Astrocyte of the spinal cord (primary cell): ENCODE results near the gene PGLYRP2.

Experiments
- DNase-seq: peaks from one replicate; pipeline ENCODE4 v3.0.0; 2011; ENCODE audit warnings: low read depth, low spot score
- H3K4me3 ChIP-seq: 2 replicates; pipeline ENCODE4 v1.5.1; 2011; ENCODE audit warnings: low read depth, mild to moderate bottlenecking, low read length, moderate library complexity
- in situ Hi-C: cut with HindIII; loops from 2 replicates; pipeline ENCODE4 v1.10.0; 2017; ENCODE audit warnings: low sequenced_read_pairs
- TF ChIP-seq, protein P1 (sequence below): IDR thresholded peaks from 2 replicates; pipeline ENCODE4 v1.5.1; 2012; ENCODE audit warnings: low read depth, mild to moderate bottlenecking, low read length, inconsistent platforms

PGLYRP2 gene

DNA sequence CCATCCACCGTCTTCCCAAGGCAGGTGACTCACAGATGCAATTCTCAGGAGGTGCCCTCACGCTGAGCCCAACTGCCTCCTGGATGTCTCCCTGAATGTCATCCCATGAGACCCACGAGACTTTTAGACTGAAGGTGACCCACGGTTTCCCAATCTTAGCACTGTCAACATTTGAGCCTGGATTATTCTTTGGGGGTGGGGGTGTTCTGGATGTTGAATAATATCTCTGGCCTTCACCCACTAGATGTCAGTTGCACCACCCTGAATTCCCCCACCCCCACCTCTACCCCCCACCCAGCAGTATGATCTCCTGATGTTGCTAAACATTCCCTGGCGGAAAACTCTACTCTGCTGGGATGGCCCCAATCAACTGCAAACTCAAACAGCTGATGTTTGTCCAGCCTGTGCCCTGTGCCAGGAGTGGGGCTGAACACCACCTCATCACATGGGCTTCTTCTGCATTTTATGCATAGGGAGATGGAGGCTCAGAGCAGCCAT lies 26.8 kb upstream of the PGLYRP2 start:
- in situ Hi-C loops, result no loop called here
- TF ChIP-seq, protein P1, sequence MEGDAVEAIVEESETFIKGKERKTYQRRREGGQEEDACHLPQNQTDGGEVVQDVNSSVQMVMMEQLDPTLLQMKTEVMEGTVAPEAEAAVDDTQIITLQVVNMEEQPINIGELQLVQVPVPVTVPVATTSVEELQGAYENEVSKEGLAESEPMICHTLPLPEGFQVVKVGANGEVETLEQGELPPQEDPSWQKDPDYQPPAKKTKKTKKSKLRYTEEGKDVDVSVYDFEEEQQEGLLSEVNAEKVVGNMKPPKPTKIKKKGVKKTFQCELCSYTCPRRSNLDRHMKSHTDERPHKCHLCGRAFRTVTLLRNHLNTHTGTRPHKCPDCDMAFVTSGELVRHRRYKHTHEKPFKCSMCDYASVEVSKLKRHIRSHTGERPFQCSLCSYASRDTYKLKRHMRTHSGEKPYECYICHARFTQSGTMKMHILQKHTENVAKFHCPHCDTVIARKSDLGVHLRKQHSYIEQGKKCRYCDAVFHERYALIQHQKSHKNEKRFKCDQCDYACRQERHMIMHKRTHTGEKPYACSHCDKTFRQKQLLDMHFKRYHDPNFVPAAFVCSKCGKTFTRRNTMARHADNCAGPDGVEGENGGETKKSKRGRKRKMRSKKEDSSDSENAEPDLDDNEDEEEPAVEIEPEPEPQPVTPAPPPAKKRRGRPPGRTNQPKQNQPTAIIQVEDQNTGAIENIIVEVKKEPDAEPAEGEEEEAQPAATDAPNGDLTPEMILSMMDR, result no peak
- no peak for DNase-seq

DNA sequence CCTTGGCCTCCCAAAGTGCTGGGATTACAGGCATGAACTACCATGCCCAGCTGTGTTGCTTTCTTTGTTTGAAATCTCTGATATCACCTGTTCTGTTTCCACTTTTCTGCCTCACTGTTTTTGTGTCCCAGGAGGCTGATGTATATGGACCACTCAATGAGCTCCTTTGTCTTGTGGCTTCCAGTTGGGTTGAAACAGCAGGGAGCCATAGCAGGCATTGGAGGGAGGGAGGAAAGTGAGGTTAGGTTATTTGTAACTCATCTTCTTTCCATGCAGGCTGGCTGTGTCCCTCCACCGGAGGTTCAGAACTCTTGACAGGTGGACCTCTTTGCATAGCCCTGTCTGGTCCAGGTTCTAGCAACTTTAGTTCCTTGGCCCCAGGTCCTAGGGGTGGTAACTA lies 23.0 kb upstream of the PGLYRP2 start:
- TF ChIP-seq, protein P1, result no peak
- no peak for DNase-seq
- in situ Hi-C loops, result no loop called here
- no peak overlapping the region for H3K4me3 ChIP-seq

More for the DNA sequence above, 26.8 kb upstream of the PGLYRP2 start:
- no peak overlapping the region for H3K4me3 ChIP-seq

DNA sequence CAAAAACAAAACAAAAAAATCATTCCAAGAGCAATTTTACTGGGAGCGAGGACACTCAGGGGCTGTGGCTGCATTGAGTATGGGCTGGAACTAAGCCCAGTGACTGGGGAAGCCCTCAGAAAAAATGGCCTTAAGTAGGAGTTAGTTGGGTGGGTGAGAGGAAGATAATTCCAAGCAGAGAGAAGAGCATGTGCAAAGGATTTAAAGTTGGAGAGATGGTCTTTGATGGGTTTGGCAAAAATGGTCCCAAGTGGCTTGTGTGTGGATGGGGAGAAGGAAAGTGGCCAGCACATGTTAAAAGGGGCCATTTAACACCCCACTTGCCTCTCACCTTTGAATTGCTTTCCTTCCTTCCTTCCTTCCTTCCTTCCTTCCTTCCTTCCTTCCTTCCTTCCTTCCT lies 22.3 kb upstream of the PGLYRP2 start:
- TF ChIP-seq, protein P1, result no peak
- in situ Hi-C loops, result no loop called here
- no peak for DNase-seq
- H3K4me3 ChIP-seq, result no peak overlapping the region

DNA sequence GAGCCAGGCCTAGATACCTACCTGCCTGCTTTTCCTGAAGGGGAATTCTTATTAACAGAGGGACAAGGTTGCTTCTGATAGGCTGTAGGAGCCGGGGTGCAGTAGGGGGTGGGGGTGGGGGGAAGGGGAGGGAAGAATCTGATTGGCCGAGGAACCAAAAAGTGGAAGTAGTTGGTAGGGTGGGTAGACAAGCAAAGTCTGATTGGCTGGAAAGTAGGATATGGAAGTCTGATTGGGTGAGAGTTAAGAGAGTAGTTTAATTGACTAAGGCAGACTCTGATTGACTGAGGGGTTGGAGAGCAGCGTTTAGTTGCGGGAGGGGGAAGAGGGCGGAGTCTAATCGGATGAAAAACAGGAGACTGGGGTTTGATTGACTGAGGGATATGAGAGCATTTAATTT lies 19.6 kb upstream of the PGLYRP2 start:
- TF ChIP-seq, protein P1, result no peak
- DNase-seq, result no peak
- no peak overlapping the region for H3K4me3 ChIP-seq
- in situ Hi-C loops, result no loop called here

DNA sequence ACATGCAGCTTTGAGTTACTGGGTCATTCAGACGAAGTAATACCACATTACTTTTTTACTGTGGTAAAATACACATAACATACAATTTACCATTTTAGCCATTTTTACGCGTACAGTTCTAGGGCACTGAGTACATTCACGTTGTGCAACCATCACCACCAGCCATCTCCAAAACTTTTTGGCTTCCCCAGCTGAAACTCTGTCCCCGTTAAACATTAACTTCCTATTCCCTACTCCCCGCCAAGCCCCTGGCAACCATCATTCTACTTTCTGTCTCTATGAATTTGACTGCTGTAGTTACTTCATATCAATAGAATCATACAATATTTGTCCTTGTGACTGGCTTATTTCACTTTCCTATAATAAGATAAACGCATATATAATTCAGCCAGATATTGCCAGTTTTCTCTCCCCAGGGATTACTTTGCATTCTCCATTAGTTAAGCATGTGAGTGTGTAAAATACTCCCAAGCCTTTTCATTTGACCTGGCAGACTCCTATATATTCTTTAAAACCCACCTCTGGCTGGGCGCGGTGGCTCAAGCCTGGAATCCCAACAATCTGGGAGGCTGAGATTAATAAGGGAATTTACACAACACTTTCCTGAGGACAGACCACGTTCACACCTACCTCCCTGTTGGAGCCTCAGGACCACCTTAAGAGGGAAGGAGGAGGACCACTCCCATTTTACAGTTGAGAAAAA lies 19.0 kb upstream of the PGLYRP2 start:
- no peak overlapping the region for H3K4me3 ChIP-seq
- DNase-seq, result no peak
- TF ChIP-seq, protein P1, result no peak
- in situ Hi-C loops, result no loop called here

DNA sequence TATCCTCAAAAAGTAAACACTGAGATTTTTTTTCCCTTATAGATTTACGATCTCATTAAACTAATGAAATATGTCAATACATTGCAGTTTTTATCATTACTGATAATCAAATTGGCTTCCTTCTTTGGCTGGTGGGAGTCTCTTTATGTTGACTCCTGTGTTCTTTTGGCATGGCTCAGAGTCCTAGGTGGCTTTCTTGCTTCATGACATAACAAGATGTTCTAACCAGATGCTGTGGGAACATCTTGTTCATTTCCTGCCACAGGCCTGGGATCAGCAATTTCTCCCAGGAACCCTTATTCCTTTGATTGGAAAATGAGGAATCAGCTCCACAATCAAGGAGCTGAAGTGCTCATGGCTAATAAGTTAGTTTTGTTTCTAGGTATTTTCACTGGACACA lies 15.8 kb upstream of the PGLYRP2 start:
- TF ChIP-seq, protein P1, result no peak
- in situ Hi-C loops, result no loop called here
- no peak for DNase-seq
- no peak overlapping the region for H3K4me3 ChIP-seq
